H9 (cell line): Measurements from ENCODE around the gene CNTN3. TPM values are rescaled to one million over a fixed set of nuclear protein-coding genes. Genes with fewer than 3 reads are reported as not detected.

Experiments used
- DNase-seq: peaks from one replicate; pipeline ENCODE4 v3.0.0-alpha.2; 2017
- H2AFZ ChIP-seq: one replicate; pipeline ENCODE4 v1.6.1; 2013; ENCODE audit warnings: mild to moderate bottlenecking, low read length, control low read depth, moderate library complexity
- H2AK5ac ChIP-seq: 2 replicates; pipeline ENCODE4 v1.6.1; 2013; ENCODE audit warnings: low read length, control low read depth, mixed read lengths; ENCODE audit not compliant: insufficient read length
- H2BK120ac ChIP-seq: one replicate; pipeline ENCODE4 v1.6.1; 2013; ENCODE audit warnings: low read depth, mild to moderate bottlenecking, low read length, control low read depth, inconsistent platforms; ENCODE audit not compliant: poor library complexity, severe bottlenecking
- H2BK12ac ChIP-seq: 2 replicates; pipeline ENCODE4 v1.6.1; 2013; ENCODE audit warnings: low read length, control low read depth, mixed read lengths, low read depth; ENCODE audit not compliant: insufficient read length
- H2BK15ac ChIP-seq: 2 replicates; pipeline ENCODE4 v1.6.1; 2013; ENCODE audit warnings: low read depth, low read length, control low read depth
- H2BK20ac ChIP-seq: one replicate; pipeline ENCODE4 v1.6.1; 2013; ENCODE audit warnings: low read depth, mild to moderate bottlenecking, low read length, control low read depth, inconsistent platforms; ENCODE audit not compliant: poor library complexity, severe bottlenecking
- H2BK5ac ChIP-seq: 2 replicates; pipeline ENCODE4 v1.6.1; 2013; ENCODE audit warnings: low read length, control low read depth, mixed read lengths; ENCODE audit not compliant: insufficient read length
- H3K14ac ChIP-seq: 2 replicates; pipeline ENCODE4 v1.6.1; 2013; ENCODE audit warnings: low read length, control low read depth; ENCODE audit not compliant: insufficient read depth
- H3K18ac ChIP-seq: 2 replicates; pipeline ENCODE4 v1.6.1; 2013; ENCODE audit warnings: low read depth, mild to moderate bottlenecking, mixed read lengths, low read length, control low read depth; ENCODE audit not compliant: insufficient read length
- H3K23ac ChIP-seq: 2 replicates; pipeline ENCODE4 v1.6.1; 2013; ENCODE audit warnings: low read length, control low read depth, mixed read lengths, low read depth; ENCODE audit not compliant: insufficient read length
- H3K23me2 ChIP-seq: 2 replicates; pipeline ENCODE4 v1.6.1; 2013; ENCODE audit warnings: low read depth, mild to moderate bottlenecking, mixed read lengths, low read length, control low read depth; ENCODE audit not compliant: insufficient read length, poor library complexity, severe bottlenecking
- H3K27ac ChIP-seq: 2 replicates; pipeline ENCODE4 v1.5.1; 2013; ENCODE audit warnings: low read length, control low read depth, mixed read lengths, low read depth; ENCODE audit not compliant: insufficient read length
- H3K27me3 ChIP-seq: 2 replicates; pipeline ENCODE4 v1.6.1; 2013; ENCODE audit warnings: low read length, control low read depth, inconsistent platforms; ENCODE audit not compliant: insufficient read depth
- H3K4ac ChIP-seq: 2 replicates; pipeline ENCODE4 v1.6.1; 2013; ENCODE audit warnings: low read depth, mild to moderate bottlenecking, control low read depth, inconsistent platforms, low read length, moderate library complexity
- H3K4me1 ChIP-seq: 2 replicates; pipeline ENCODE4 v1.6.1; 2013; ENCODE audit warnings: low read length, control low read depth, inconsistent platforms; ENCODE audit not compliant: insufficient read depth
- H3K4me2 ChIP-seq: 2 replicates; pipeline ENCODE4 v1.6.1; 2013; ENCODE audit warnings: low read length, control low read depth, mixed read lengths; ENCODE audit not compliant: insufficient read length, insufficient read depth
- H3K56ac ChIP-seq: 2 replicates; pipeline ENCODE4 v1.6.1; 2013; ENCODE audit warnings: low read depth, mild to moderate bottlenecking, mixed read lengths, low read length, control low read depth; ENCODE audit not compliant: insufficient read length
- H3K79me1 ChIP-seq: 2 replicates; pipeline ENCODE4 v1.6.1; 2013; ENCODE audit warnings: low read depth, mild to moderate bottlenecking, moderate library complexity, low read length, control low read depth, inconsistent platforms; ENCODE audit not compliant: insufficient read depth, poor library complexity, severe bottlenecking
- H3K79me2 ChIP-seq: 2 replicates; pipeline ENCODE4 v1.6.1; 2013; ENCODE audit warnings: low read length, control low read depth, inconsistent platforms; ENCODE audit not compliant: insufficient read depth
- H3K9ac ChIP-seq: 2 replicates; pipeline ENCODE4 v1.6.1; 2013; ENCODE audit warnings: low read length, control low read depth, mixed read lengths; ENCODE audit not compliant: insufficient read length; ENCODE audit errors: extremely low read depth
- H3K9me3 ChIP-seq: one replicate; pipeline ENCODE4 v1.6.1; 2013; ENCODE audit warnings: low read depth, low read length, inconsistent platforms; ENCODE audit not compliant: control insufficient read depth
- H3T11ph ChIP-seq: one replicate; pipeline ENCODE4 v1.6.1; 2013; ENCODE audit warnings: mild to moderate bottlenecking, low read length, control low read depth, inconsistent platforms
- H4K20me1 ChIP-seq: one replicate; pipeline ENCODE4 v1.6.1; 2013; ENCODE audit not compliant: control insufficient read depth, insufficient read length, insufficient read depth
- H4K5ac ChIP-seq: 2 replicates; pipeline ENCODE4 v1.6.1; 2013; ENCODE audit warnings: low read depth, mild to moderate bottlenecking, mixed read lengths, low read length, control low read depth; ENCODE audit not compliant: insufficient read length
- H4K8ac ChIP-seq: replicated peaks from 2 replicates; pipeline ENCODE4 v1.6.1; 2013; ENCODE audit warnings: low read length, control low read depth, mixed read lengths, low read depth; ENCODE audit not compliant: insufficient read length
- H4K91ac ChIP-seq: 2 replicates; pipeline ENCODE4 v1.6.1; 2013; ENCODE audit warnings: low read depth, mild to moderate bottlenecking, moderate library complexity, mixed read lengths, low read length, control low read depth; ENCODE audit not compliant: insufficient read length
- H3K27ac Mint-ChIP-seq, 3 experiments: 2 replicates in 2 of 3; 3 replicates in 1 of 3; pipeline ENCODE4 v1.8.0; 2020 to 2021; ENCODE audit warnings: mixed read lengths in 3 of 3, mild to moderate bottlenecking in 1 of 3, moderate library complexity in 1 of 3
- H3K27me3 Mint-ChIP-seq: 2 replicates; pipeline ENCODE4 v1.8.0; 2021; ENCODE audit warnings: low read depth, mild to moderate bottlenecking, moderate library complexity, mixed read lengths
- H3K36me3 Mint-ChIP-seq, 3 experiments: 2 replicates in 2 of 3; 3 replicates in 1 of 3; pipeline ENCODE4 v1.8.0; 2020 to 2021; ENCODE audit warnings: low read depth in 3 of 3, mixed read lengths in 3 of 3; ENCODE audit not compliant: insufficient read depth in 1 of 3
- H3K4me1 Mint-ChIP-seq, 2 experiments: 2 replicates each; pipeline ENCODE4 v1.8.0; 2020; ENCODE audit warnings: mixed read lengths in 2 of 2
- H3K4me3 Mint-ChIP-seq, 2 experiments: 2 replicates in 1 of 2; 3 replicates in 1 of 2; pipeline ENCODE4 v1.8.0; 2020 to 2021; ENCODE audit warnings: mild to moderate bottlenecking in 2 of 2, mixed read lengths in 2 of 2, moderate library complexity in 1 of 2
- H3K9me3 Mint-ChIP-seq, 2 experiments: 2 replicates in 1 of 2; 3 replicates in 1 of 2; pipeline ENCODE4 v1.8.0; 2020; ENCODE audit warnings: mild to moderate bottlenecking in 2 of 2, mixed read lengths in 2 of 2, moderate library complexity in 1 of 2
- CTCF ChIP-seq: fragments of 200-600 bp; sonication (generic); conservative IDR thresholded peaks from 3 replicates; pipeline ENCODE4 v1.8.0; 2021; ENCODE audit warnings: antibody characterized with exemption, mild to moderate bottlenecking
- WGBS: extraction: QIAGEN DNeasy Blood & Tissue Kit; methylation state at CpG from one replicate; pipeline ENCODE4 v1.1.7; 2013; ENCODE audit warnings: missing lambda C conversion rate, low lambda C conversion rate, mixed read lengths; ENCODE audit not compliant: insufficient read length; ENCODE audit errors: extremely low coverage; 5-methylcytosine and 5-hydroxymethylcytosine counted together
- long read RNA-seq: library from polyadenylated mRNA; unstranded; transcript quantifications from one replicate; pipeline ENCODE4 v2.0.0, GENCODE V29; 2020
- total RNA-seq: library from RNA; stranded (reverse); gene quantifications from 2 replicates; pipeline ENCODE4 v1.2.1, GENCODE V29; 2021

The CNTN3 gene
- 0.29 TPM in 1 of 2 replicates, not detected in the other for total RNA-seq
- long read RNA-seq: 0 reads

GRCh38 chr3:74614107-74614967 lies at the start of gene CNTN3:
Gene CNTN3 (minus strand): TSS chr3:74614659. CDS start chr3:74521112, 93,547 bp downstream.
- H3K4me3 Mint-ChIP-seq: peak within 1 kb of the TSS; percentile 62 to 85
- no peaks in the 10 kb centered on the region for H4K20me1 ChIP-seq
- no peak within 1 kb of the TSS for H3T11ph ChIP-seq
- H3K9me3 Mint-ChIP-seq: no peaks in the 10 kb centered on the region
- H2BK12ac ChIP-seq: no peak within 1 kb of the TSS
- H2BK5ac ChIP-seq: no peak within 1 kb of the TSS
- H4K91ac ChIP-seq: no peak within 1 kb of the TSS
- DNase-seq: peak; percentile 62
- no peak within 1 kb of the TSS for H3K18ac ChIP-seq
- no peak within 1 kb of the TSS for H2BK120ac ChIP-seq
- no peak within 1 kb of the TSS for H2AK5ac ChIP-seq
- H3K9me3 ChIP-seq: no peaks in the 10 kb centered on the region
- WGBS: no CpG with 5 or more reads among the region's 108 CpGs
- H3K14ac ChIP-seq: 0 out of 2 replicates have a peak within 1 kb of the TSS, but pooled peaks have one; percentile 44
- H3K4ac ChIP-seq: no peak within 1 kb of the TSS
- no peak within 1 kb of the TSS for H3K23ac ChIP-seq
- H3K4me1 Mint-ChIP-seq: peaks cover 2 to 11% of the 10 kb centered on the region in 2 experiments; a peak in 3 of 4 replicates
- H4K5ac ChIP-seq: no peak within 1 kb of the TSS
- peaks cover 6% of the 10 kb centered on the region for H3K23me2 ChIP-seq
- no peak within 1 kb of the TSS for H2BK15ac ChIP-seq
- no peaks in the 10 kb centered on the region for H3K79me1 ChIP-seq
- no peak within 1 kb of the TSS for H3K27ac ChIP-seq
- H3K56ac ChIP-seq: no peak within 1 kb of the TSS
- peak within 1 kb of the TSS; percentile 54 for H2AFZ ChIP-seq
- H3K9ac ChIP-seq: no peak within 1 kb of the TSS
- peaks cover 20% of the 10 kb centered on the region for H3K27me3 ChIP-seq
- no peaks in the 10 kb centered on the region for H3K4me1 ChIP-seq
- no peaks in the 10 kb centered on the region; a peak in 1 of 7 replicates for H3K36me3 Mint-ChIP-seq
- no peak within 1 kb of the TSS for H4K8ac ChIP-seq
- H2BK20ac ChIP-seq: no peak within 1 kb of the TSS
- peak within 1 kb of the TSS in 1 of 3 experiments; percentile 55; a peak in 1 of 7 replicates for H3K27ac Mint-ChIP-seq
- H3K79me2 ChIP-seq: no peaks in the 10 kb centered on the region
- H3K4me2 ChIP-seq: peak within 1 kb of the TSS; percentile 86
- no peak for TF ChIP-seq CTCF
- H3K27me3 Mint-ChIP-seq: peaks cover 81% of the 10 kb centered on the region
